Measurements from ENCODE around the gene TNS3. TPM values are rescaled to one million over a fixed set of nuclear protein-coding genes. Genes with fewer than 3 reads are reported as not detected.

Gene TNS3
- total and polyA plus RNA-seq, 9 of the 15 experiments (the other 6 are each of a cell fraction or from before 2014, with no cell fraction given): 0.20 TPM; not detected in 8

DNA sequence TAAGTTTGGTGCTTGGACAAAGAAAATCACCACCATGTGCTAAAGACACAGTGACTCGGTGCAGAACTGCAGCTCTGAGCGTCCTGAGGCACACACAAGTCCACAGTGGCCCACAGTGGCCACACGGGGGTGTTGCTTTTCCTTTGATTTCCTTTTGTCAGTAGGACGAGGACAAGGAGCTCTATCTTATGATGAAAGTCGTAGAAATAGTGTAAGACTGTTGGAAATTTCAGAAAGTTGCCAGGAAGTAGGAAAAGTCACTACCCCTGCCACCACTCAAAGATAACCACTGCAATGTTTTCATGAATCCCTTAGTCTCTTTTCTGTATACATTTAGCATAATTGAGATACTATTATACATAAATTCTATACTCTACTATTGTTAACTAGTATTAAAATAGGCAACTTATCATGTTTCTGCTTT is 146.0 kb downstream of the TNS3 start (continued):
- TF ChIP-seq, protein P1, sequence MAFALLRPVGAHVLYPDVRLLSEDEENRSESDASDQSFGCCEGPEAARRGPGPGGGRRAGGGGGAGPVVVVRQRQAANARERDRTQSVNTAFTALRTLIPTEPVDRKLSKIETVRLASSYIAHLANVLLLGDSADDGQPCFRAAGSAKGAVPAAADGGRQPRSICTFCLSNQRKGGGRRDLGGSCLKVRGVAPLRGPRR (CRISPR knock-in tag; IDR thresholded peaks at IDR 0.05): no peak
- TF ChIP-seq SREBF2 (CRISPR knock-in tag; IDR thresholded peaks at IDR 0.05) (no peak), EP300 (IDR thresholded peaks at IDR 0.05; ENCODE audit: low read length) (peak; percentile 88), HDAC3 (IDR thresholded peaks at IDR 0.05; ENCODE audit: borderline replicate concordance, partially characterized antibody) (no peak), YY1 (IDR thresholded peaks at IDR 0.05; ENCODE audit: borderline replicate concordance in 1 of 3, control insufficient read depth in 1 of 3, extremely low read depth in 1 of 3, insufficient read depth in 3 of 3, insufficient read length in 1 of 3, insufficient replicate concordance in 2 of 3, low read depth in 1 of 3, low read length in 2 of 3) (no peak), ADNP (tag; IDR thresholded peaks at IDR 0.05) (no peak), NFATC3 (IDR thresholded peaks at IDR 0.05) (no peak), TBP (optimal IDR thresholded peaks at IDR 0.05; ENCODE audit: low read depth, low read length) (no peak), TCFL5 (CRISPR knock-in tag; conservative IDR thresholded peaks at IDR 0.05) (no peak), GABPA (tag; conservative IDR thresholded peaks at IDR 0.05; ENCODE audit: low read depth) (peak; percentile 41; the same call in 1 of the 2 replicates), EZH2 (IDR thresholded peaks at IDR 0.05; ENCODE audit: borderline replicate concordance, low read depth, low read length) (no peak), TRIM28 (IDR thresholded peaks at IDR 0.05) (no peak)
- TF ChIP-seq, protein P2, sequence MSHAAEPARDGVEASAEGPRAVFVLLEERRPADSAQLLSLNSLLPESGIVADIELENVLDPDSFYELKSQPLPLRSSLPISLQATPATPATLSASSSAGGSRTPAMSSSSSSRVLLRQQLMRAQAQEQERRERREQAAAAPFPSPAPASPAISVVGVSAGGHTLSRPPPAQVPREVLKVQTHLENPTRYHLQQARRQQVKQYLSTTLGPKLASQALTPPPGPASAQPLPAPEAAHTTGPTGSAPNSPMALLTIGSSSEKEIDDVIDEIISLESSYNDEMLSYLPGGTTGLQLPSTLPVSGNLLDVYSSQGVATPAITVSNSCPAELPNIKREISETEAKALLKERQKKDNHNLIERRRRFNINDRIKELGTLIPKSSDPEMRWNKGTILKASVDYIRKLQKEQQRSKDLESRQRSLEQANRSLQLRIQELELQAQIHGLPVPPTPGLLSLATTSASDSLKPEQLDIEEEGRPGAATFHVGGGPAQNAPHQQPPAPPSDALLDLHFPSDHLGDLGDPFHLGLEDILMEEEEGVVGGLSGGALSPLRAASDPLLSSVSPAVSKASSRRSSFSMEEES (CRISPR knock-in tag; IDR thresholded peaks at IDR 0.05): no peak
- TF ChIP-seq, protein P3, sequence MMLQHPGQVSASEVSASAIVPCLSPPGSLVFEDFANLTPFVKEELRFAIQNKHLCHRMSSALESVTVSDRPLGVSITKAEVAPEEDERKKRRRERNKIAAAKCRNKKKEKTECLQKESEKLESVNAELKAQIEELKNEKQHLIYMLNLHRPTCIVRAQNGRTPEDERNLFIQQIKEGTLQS (IDR thresholded peaks at IDR 0.05): peak; percentile 36; the same call in 1 of the 2 replicates
- TF ChIP-seq, protein P3 (CRISPR knock-in tag; conservative IDR thresholded peaks at IDR 0.05): no peak
